ENCODE data around the gene ZNF175. TPM values are rescaled to one million over a fixed set of nuclear protein-coding genes. Genes with fewer than 3 reads are reported as not detected.

ZNF175 gene
- total and polyA plus RNA-seq, 2 experiments from 2014 or later, result 1.1 to 4.1 TPM

DNA sequence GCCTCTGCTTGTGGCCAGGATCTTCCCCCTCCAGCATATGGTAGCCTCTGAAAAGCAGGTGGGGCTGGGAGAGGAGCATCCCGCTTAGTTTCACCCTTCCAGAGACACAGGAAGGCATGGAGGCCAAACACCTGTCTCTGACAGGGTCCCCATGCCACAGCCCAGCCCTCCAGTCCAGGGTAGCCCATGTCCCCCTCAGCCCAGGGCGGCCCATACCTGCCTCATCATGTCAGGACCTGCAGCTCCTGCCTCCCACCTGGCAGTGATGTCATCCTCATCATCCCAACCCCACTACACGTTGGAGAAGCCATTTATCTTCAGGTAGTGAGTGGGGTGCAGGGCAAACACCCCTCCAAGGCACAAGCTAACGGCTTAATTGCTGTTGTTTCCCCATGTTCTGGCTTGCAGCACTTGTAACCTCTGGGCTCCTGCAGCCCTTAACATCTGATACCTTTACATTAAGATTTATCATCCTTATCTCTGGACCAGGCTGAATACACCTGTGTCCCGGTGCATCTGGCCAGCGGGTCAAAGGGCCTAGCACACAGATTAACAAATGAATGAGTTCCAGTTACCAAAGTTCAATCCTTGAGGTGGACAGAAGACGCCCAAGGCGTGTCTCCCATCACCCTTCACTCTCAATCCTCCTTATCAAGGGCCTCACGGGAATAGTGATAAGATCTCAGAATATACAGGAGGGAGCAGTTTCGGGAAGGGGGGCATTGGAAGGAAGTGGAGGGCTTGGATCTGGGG lies 22.2 kb downstream of the ZNF175 start:
- H2AFZ ChIP-seq, result peak overlapping the region; percentile 57
- no peak for DNase-seq (ENCODE audit: low spot score)
- H3K4me3 ChIP-seq, result peak overlapping the region; percentile 27
- peak overlapping the region; percentile 78 for H3K4me2 ChIP-seq
- no peak overlapping the region for H3K27ac ChIP-seq
- no peaks in the 10 kb centered on the region for H3K9me2 ChIP-seq (replicated peaks; ENCODE audit: insufficient read depth)
- 47% methylated on average over 10 of the region's 10 CpGs for WGBS (ENCODE audit: low lambda C conversion rate, missing lambda C conversion rate)
- no peaks in the 10 kb centered on the region for H4K20me1 ChIP-seq (ENCODE audit: insufficient read depth, poor library complexity, severe bottlenecking)
- H3K36me3 ChIP-seq (replicated peaks; ENCODE audit: insufficient read depth, low read depth), result no peaks in the 10 kb centered on the region
- H3K4me1 ChIP-seq (ENCODE audit: insufficient read depth), result no peaks in the 10 kb centered on the region
- no peak for TF ChIP-seq EZH2phosphoT487 (IDR thresholded peaks at IDR 0.05; ENCODE audit: low read depth, severe bottlenecking, unreplicated experiment)
- TF ChIP-seq, protein P1, sequence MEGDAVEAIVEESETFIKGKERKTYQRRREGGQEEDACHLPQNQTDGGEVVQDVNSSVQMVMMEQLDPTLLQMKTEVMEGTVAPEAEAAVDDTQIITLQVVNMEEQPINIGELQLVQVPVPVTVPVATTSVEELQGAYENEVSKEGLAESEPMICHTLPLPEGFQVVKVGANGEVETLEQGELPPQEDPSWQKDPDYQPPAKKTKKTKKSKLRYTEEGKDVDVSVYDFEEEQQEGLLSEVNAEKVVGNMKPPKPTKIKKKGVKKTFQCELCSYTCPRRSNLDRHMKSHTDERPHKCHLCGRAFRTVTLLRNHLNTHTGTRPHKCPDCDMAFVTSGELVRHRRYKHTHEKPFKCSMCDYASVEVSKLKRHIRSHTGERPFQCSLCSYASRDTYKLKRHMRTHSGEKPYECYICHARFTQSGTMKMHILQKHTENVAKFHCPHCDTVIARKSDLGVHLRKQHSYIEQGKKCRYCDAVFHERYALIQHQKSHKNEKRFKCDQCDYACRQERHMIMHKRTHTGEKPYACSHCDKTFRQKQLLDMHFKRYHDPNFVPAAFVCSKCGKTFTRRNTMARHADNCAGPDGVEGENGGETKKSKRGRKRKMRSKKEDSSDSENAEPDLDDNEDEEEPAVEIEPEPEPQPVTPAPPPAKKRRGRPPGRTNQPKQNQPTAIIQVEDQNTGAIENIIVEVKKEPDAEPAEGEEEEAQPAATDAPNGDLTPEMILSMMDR (IDR thresholded peaks at IDR 0.05; ENCODE audit: poor library complexity), result no peak
- TF ChIP-seq EZH2 (IDR thresholded peaks at IDR 0.05; ENCODE audit: borderline replicate concordance), result no peak
- no peaks in the 10 kb centered on the region for H3K9me3 ChIP-seq (ENCODE audit: low read depth)
- H3K79me2 ChIP-seq, result no peaks in the 10 kb centered on the region
- H3K27me3 ChIP-seq, result no peaks in the 10 kb centered on the region

DNA sequence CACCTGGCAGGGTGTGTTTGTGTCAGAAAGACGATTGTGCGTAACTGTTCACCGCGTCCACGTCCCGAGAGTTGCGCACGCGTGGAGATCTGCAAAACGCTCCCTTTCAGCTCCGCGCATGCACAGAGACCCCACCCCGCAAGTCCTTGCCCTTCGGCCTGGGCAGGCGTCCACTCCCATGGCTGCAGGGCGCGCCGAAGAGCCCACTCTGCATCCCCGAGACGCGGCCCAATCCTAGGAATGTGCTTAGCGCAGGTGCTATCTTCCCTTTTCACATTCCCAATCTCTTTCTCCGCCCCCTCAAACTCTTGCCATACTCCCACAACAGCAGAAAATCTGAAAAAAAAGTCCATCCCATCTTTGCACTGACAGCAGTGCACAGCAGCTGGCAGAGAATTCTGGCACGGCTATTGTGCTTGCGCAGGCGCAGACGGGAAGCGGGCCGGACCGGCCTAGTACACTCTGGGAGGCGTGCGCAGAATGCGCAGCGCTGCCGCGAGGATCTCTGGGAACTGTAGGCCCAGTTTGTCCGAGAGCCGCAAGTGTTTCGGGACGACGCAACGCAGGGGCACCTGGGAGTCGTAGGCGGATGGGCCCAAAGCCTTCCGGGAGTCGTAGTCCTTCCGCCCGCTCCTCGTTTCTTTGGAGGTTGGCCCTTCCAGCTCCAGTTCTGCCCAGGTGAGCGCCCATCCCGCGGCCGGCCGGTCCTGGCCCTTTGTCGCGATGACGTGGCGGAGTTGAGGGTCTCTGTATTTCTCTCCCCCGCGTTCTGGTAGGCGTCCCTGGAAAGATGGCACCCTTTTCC lies 23.1 kb downstream of the ZNF175 start:
- Histone ChIP-seq H3K27ac (no peak overlapping the region), H3K9me3 (ENCODE audit: low read depth) (no peaks in the 10 kb centered on the region), H4K20me1 (ENCODE audit: insufficient read depth, poor library complexity, severe bottlenecking) (no peaks in the 10 kb centered on the region), H3K4me1 (ENCODE audit: insufficient read depth) (no peaks in the 10 kb centered on the region), H3K4me2 (peak overlapping the region; percentile 78), H3K27me3 (no peaks in the 10 kb centered on the region), H3K79me2 (no peaks in the 10 kb centered on the region), H3K9me2 (replicated peaks; ENCODE audit: insufficient read depth) (no peaks in the 10 kb centered on the region), H3K36me3 (replicated peaks; ENCODE audit: insufficient read depth, low read depth) (no peaks in the 10 kb centered on the region), H3K4me3 (peak overlapping the region; percentile 27), H2AFZ (peak overlapping the region; percentile 57)
- DNase-seq (ENCODE audit: low spot score), result peak; percentile 94
- TF ChIP-seq, protein P1 (IDR thresholded peaks at IDR 0.05; ENCODE audit: poor library complexity), result no peak
- TF ChIP-seq EZH2 (IDR thresholded peaks at IDR 0.05; ENCODE audit: borderline replicate concordance) (no peak), EZH2phosphoT487 (IDR thresholded peaks at IDR 0.05; ENCODE audit: low read depth, severe bottlenecking, unreplicated experiment) (no peak)
- WGBS (ENCODE audit: low lambda C conversion rate, missing lambda C conversion rate), result 34% methylated on average over 60 of the region's 61 CpGs

DNA sequence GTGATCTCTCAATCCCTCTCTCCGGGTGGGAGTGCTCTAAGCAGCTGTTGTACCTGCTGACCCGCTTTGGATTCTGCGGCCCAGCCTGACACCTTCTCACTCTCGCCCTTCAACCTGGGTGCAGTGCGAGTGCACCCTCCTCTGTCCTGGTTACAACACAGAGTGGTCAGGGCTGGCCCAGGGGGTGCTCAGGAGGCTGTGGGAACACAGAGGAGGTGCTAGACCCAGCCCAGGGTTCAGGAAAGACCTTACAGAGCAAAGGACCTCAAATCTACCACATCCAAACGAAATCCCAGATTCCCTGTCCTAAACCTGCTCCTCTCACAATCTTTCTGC lies 23.7 kb downstream of the ZNF175 start:
- H3K9me3 ChIP-seq (ENCODE audit: low read depth), result no peaks in the 10 kb centered on the region
- H3K79me2 ChIP-seq, result no peaks in the 10 kb centered on the region
- H3K27me3 ChIP-seq, result no peaks in the 10 kb centered on the region
- no peaks in the 10 kb centered on the region for H3K4me1 ChIP-seq (ENCODE audit: insufficient read depth)
- H3K36me3 ChIP-seq (replicated peaks; ENCODE audit: insufficient read depth, low read depth), result no peaks in the 10 kb centered on the region
- peak overlapping the region; percentile 78 for H3K4me2 ChIP-seq
- TF ChIP-seq EZH2 (IDR thresholded peaks at IDR 0.05; ENCODE audit: borderline replicate concordance), result no peak
- TF ChIP-seq EZH2phosphoT487 (IDR thresholded peaks at IDR 0.05; ENCODE audit: low read depth, severe bottlenecking, unreplicated experiment), result no peak
- TF ChIP-seq, protein P1 (IDR thresholded peaks at IDR 0.05; ENCODE audit: poor library complexity), result no peak
- H4K20me1 ChIP-seq (ENCODE audit: insufficient read depth, poor library complexity, severe bottlenecking), result no peaks in the 10 kb centered on the region
- peak overlapping the region; percentile 53 for H2AFZ ChIP-seq
- no peaks in the 10 kb centered on the region for H3K9me2 ChIP-seq (replicated peaks; ENCODE audit: insufficient read depth)
- H3K4me3 ChIP-seq, result no peak overlapping the region
- H3K27ac ChIP-seq, result no peak overlapping the region
- no peak for DNase-seq (ENCODE audit: low spot score)
- WGBS (ENCODE audit: low lambda C conversion rate, missing lambda C conversion rate), result 42% methylated on average over 5 of the region's 6 CpGs

Measured in hepatocyte (in vitro differentiated cells).